SU-DHL-6 (cell line): ENCODE data around the gene ZBTB45.

ENCODE experiments used
- H2AFZ ChIP-seq: fragments of 200-600 bp; sonication (generic); 2 replicates; pipeline ENCODE4 v1.6.1; 2014; ENCODE audit warnings: low read depth, mild to moderate bottlenecking, moderate library complexity, mixed read lengths, antibody characterized with exemption, low read length; ENCODE audit not compliant: severe bottlenecking
- H3F3A ChIP-seq: fragments of 200-600 bp; shearing (Covaris generic); 2 replicates; pipeline ENCODE4 v1.6.0; 2016; ENCODE audit warnings: antibody characterized with exemption, mild to moderate bottlenecking; ENCODE audit not compliant: insufficient read depth
- H3K27ac ChIP-seq: fragments of 200-600 bp; sonication (generic); 2 replicates; pipeline ENCODE4 v1.5.1; 2016; ENCODE audit warnings: low read depth, mild to moderate bottlenecking, low read length, moderate library complexity, mixed read lengths
- H3K27me3 ChIP-seq: fragments of 200-600 bp; sonication (generic), shearing (Covaris generic); 2 replicates; pipeline ENCODE4 v1.6.0; 2014; ENCODE audit warnings: mild to moderate bottlenecking, low read length
- H3K36me3 ChIP-seq: fragments of 200-600 bp; sonication (generic); 2 replicates; pipeline ENCODE4 v1.6.1; 2014; ENCODE audit warnings: mild to moderate bottlenecking, low read length, mixed read lengths
- H3K4me2 ChIP-seq: fragments of 300-600, 200-600 bp; shearing (Covaris generic), sonication (generic); 2 replicates; pipeline ENCODE4 v1.6.0; 2014; ENCODE audit warnings: low read length, low read depth, mild to moderate bottlenecking; ENCODE audit not compliant: poor library complexity, severe bottlenecking
- H3K4me3 ChIP-seq: fragments of 200-600 bp; sonication (generic); 2 replicates; pipeline ENCODE4 v1.5.1; 2014; ENCODE audit warnings: antibody characterized with exemption, low read length, mild to moderate bottlenecking, mixed read lengths; ENCODE audit not compliant: insufficient read depth, poor library complexity, severe bottlenecking
- H3K79me2 ChIP-seq: fragments of 200-600 bp; sonication (generic); 2 replicates; pipeline ENCODE4 v1.6.1; 2014; ENCODE audit warnings: mild to moderate bottlenecking, low read length, moderate library complexity; ENCODE audit not compliant: insufficient read depth
- H3K9ac ChIP-seq: fragments of 200-600 bp; sonication (generic); 2 replicates; pipeline ENCODE4 v1.7.0; 2014; ENCODE audit warnings: mild to moderate bottlenecking, low read length
- H3K9me2 ChIP-seq: fragments of 200-600 bp; sonication (generic); replicated peaks from 2 replicates; pipeline ENCODE4 v1.6.1; 2014; ENCODE audit warnings: low read length; ENCODE audit not compliant: insufficient read depth
- H3K9me3 ChIP-seq: fragments of 200-600 bp; sonication (generic); 2 replicates; pipeline ENCODE4 v1.6.1; 2014; ENCODE audit warnings: low read length, mixed read lengths; ENCODE audit not compliant: insufficient read depth
- H4K20me1 ChIP-seq: fragments of 200-600 bp; sonication (generic); 2 replicates; pipeline ENCODE4 v1.6.1; 2014; ENCODE audit warnings: low read depth, mild to moderate bottlenecking, antibody characterized with exemption, low read length, moderate library complexity, mixed read lengths
- EZH2phosphoT487 ChIP-seq: fragments of 200-600 bp; sonication (generic), shearing (Covaris generic); conservative IDR thresholded peaks from 2 replicates; pipeline ENCODE4 v1.6.1; 2018; ENCODE audit warnings: mild to moderate bottlenecking, antibody characterized with exemption, low read length, moderate library complexity, mixed read lengths
- TF ChIP-seq, protein P1 (sequence below): fragments of 200-600 bp; sonication (generic); IDR thresholded peaks from one replicate; pipeline ENCODE4 v1.5.1; 2017; ENCODE audit warnings: antibody characterized with exemption, mild to moderate bottlenecking, low read length, moderate library complexity; ENCODE audit not compliant: insufficient read depth, poor library complexity, severe bottlenecking

Gene ZBTB45

GRCh38 chr19:58521651-58522050 is 2.0 kb upstream of the ZBTB45 start:
- Histone ChIP-seq H3K79me2 (peaks cover 7% of the 10 kb centered on the region; the same call in 1 of the 2 replicates), H3K9me3 (no peaks in the 10 kb centered on the region), H3K4me2 (no peak overlapping the region), H4K20me1 (no peaks in the 10 kb centered on the region), H3K9ac (no peak overlapping the region), H3K4me3 (no peak overlapping the region), H3K36me3 (no peaks in the 10 kb centered on the region), H2AFZ (no peak overlapping the region), H3K27ac (no peak overlapping the region), H3K27me3 (no peaks in the 10 kb centered on the region), H3K9me2 (no peaks in the 10 kb centered on the region), H3F3A (peaks cover 16% of the 10 kb centered on the region)
- TF ChIP-seq EZH2phosphoT487, result no peak
- TF ChIP-seq, protein P1, sequence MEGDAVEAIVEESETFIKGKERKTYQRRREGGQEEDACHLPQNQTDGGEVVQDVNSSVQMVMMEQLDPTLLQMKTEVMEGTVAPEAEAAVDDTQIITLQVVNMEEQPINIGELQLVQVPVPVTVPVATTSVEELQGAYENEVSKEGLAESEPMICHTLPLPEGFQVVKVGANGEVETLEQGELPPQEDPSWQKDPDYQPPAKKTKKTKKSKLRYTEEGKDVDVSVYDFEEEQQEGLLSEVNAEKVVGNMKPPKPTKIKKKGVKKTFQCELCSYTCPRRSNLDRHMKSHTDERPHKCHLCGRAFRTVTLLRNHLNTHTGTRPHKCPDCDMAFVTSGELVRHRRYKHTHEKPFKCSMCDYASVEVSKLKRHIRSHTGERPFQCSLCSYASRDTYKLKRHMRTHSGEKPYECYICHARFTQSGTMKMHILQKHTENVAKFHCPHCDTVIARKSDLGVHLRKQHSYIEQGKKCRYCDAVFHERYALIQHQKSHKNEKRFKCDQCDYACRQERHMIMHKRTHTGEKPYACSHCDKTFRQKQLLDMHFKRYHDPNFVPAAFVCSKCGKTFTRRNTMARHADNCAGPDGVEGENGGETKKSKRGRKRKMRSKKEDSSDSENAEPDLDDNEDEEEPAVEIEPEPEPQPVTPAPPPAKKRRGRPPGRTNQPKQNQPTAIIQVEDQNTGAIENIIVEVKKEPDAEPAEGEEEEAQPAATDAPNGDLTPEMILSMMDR, result no peak

DNA sequence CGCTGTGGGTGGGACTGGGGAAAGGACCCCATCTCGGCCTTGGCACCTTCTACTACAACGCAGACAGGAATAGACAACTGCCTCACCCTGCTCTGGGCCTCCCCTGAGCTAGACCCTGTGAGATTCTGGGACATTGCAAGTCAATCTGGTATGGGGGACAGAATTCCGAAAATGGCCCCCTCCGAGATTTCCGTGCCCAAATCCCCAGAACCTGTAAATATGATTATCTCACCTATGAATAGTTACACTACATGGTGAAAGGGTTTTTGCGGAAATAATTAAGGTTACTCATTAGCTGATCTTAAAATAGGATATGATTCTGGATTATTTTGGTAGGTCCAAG is 618 bp upstream of the ZBTB45 start:
- TF ChIP-seq, protein P1, result no peak
- no peak for TF ChIP-seq EZH2phosphoT487
- peak overlapping the region; percentile 72 for H2AFZ ChIP-seq
- H3K27me3 ChIP-seq, result no peaks in the 10 kb centered on the region
- peaks cover 7% of the 10 kb centered on the region; the same call in 1 of the 2 replicates for H3K79me2 ChIP-seq
- no peaks in the 10 kb centered on the region for H3K9me2 ChIP-seq
- H4K20me1 ChIP-seq, result no peaks in the 10 kb centered on the region
- H3K27ac ChIP-seq, result peak overlapping the region; percentile 84
- H3K9me3 ChIP-seq, result no peaks in the 10 kb centered on the region
- H3F3A ChIP-seq, result peaks cover 16% of the 10 kb centered on the region
- peak overlapping the region; percentile 96 for H3K9ac ChIP-seq
- no peaks in the 10 kb centered on the region for H3K36me3 ChIP-seq
- H3K4me2 ChIP-seq, result peak overlapping the region; percentile 85
- peak overlapping the region; percentile 73 for H3K4me3 ChIP-seq

DNA sequence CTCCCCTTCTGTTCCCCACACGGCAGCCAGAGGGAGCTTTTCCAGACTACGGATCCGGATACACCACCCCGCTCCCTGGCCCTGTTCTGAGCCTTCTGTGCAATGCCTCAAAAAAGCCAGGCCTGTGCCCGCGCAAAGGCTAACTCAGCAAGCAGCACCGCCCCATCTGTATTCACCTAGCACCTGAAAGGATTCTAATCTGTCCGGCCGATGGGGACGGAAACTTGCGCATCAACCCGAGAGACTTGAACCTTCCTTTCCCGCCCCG is 589 bp downstream of the ZBTB45 start:
- no peaks in the 10 kb centered on the region for H3K36me3 ChIP-seq
- H3K27me3 ChIP-seq, result no peaks in the 10 kb centered on the region
- peak overlapping the region; percentile 96 for H3K9ac ChIP-seq
- TF ChIP-seq, protein P1, result no peak
- no peak for TF ChIP-seq EZH2phosphoT487
- H3K27ac ChIP-seq, result peak overlapping the region; percentile 84
- no peaks in the 10 kb centered on the region for H3K9me2 ChIP-seq
- H3K4me2 ChIP-seq, result peak overlapping the region; percentile 85
- H3K9me3 ChIP-seq, result no peaks in the 10 kb centered on the region
- peak overlapping the region; percentile 73 for H3K4me3 ChIP-seq
- H3K79me2 ChIP-seq, result peaks cover 15% of the 10 kb centered on the region
- peak overlapping the region; percentile 37 for H2AFZ ChIP-seq
- H3F3A ChIP-seq, result peaks cover 16% of the 10 kb centered on the region
- H4K20me1 ChIP-seq, result no peaks in the 10 kb centered on the region
